Endothelial cell (in vitro differentiated cells): ENCODE data around the gene RAB12. TPM values are rescaled to one million over a fixed set of nuclear protein-coding genes. Genes with fewer than 3 reads are reported as not detected.

Source experiments
- DNase-seq: peaks from one replicate; pipeline ENCODE4 v3.0.0; 2021; ENCODE audit warnings: low spot score
- H3K27ac Mint-ChIP-seq: one replicate; pipeline ENCODE4 v1.8.0; 2021; ENCODE audit warnings: mixed read lengths, inconsistent platforms; ENCODE audit not compliant: unreplicated experiment
- H3K27me3 Mint-ChIP-seq: one replicate; pipeline ENCODE4 v1.8.0; 2021; ENCODE audit warnings: mild to moderate bottlenecking, moderate library complexity, mixed read lengths, inconsistent platforms; ENCODE audit not compliant: unreplicated experiment
- H3K36me3 Mint-ChIP-seq: one replicate; pipeline ENCODE4 v1.8.0; 2021; ENCODE audit warnings: mild to moderate bottlenecking, low read depth, mixed read lengths, inconsistent platforms; ENCODE audit not compliant: unreplicated experiment
- H3K4me1 Mint-ChIP-seq: one replicate; pipeline ENCODE4 v1.8.0; 2021; ENCODE audit warnings: mild to moderate bottlenecking, mixed read lengths, inconsistent platforms; ENCODE audit not compliant: unreplicated experiment
- H3K4me3 Mint-ChIP-seq: one replicate; pipeline ENCODE4 v1.8.0; 2021; ENCODE audit warnings: mild to moderate bottlenecking, mixed read lengths, inconsistent platforms; ENCODE audit not compliant: unreplicated experiment
- H3K9me3 Mint-ChIP-seq: one replicate; pipeline ENCODE4 v1.8.0; 2021; ENCODE audit warnings: mixed read lengths, inconsistent platforms; ENCODE audit not compliant: unreplicated experiment
- CTCF ChIP-seq: fragments of 200-600 bp; sonication (generic); IDR thresholded peaks from one replicate; pipeline ENCODE4 v1.5.0; 2021; ENCODE audit warnings: antibody characterized with exemption; ENCODE audit not compliant: unreplicated experiment
- total RNA-seq: library from RNA; stranded (reverse); fragmentation: NEBNext Ultra II Directional; extraction: Animal tissue kit (Norgen Biotek cat#: 25700); gene quantifications from one replicate; pipeline ENCODE4 v1.2.1, GENCODE V29; 2021; ENCODE audit not compliant: unreplicated experiment

RAB12 gene
- total RNA-seq, 1 donor from 2014 or later, result 35.3 TPM

GRCh38 chr18:8607776-8608742, 1.2 kb upstream of the RAB12 start:
- peaks cover 27% of the 10 kb centered on the region for H3K4me1 Mint-ChIP-seq
- peak overlapping the region; percentile 72 for H3K27ac Mint-ChIP-seq
- DNase-seq, result no peak
- no peaks in the 10 kb centered on the region for H3K9me3 Mint-ChIP-seq
- peaks cover 8% of the 10 kb centered on the region for H3K27me3 Mint-ChIP-seq
- no peak for TF ChIP-seq CTCF
- H3K4me3 Mint-ChIP-seq, result peak overlapping the region; percentile 92
- peaks cover 5% of the 10 kb centered on the region for H3K36me3 Mint-ChIP-seq

- Mint-ChIP-seq H3K36me3 (peaks cover 5% of the 10 kb centered on the region), H3K27me3 (peaks cover 8% of the 10 kb centered on the region), H3K9me3 (no peaks in the 10 kb centered on the region), H3K4me1 (peaks cover 27% of the 10 kb centered on the region), H3K27ac (peak overlapping the region; percentile 54), H3K4me3 (peak overlapping the region; percentile 92)
- no peak for TF ChIP-seq CTCF
- DNase-seq, result peak; percentile 22
Measured at GRCh38 chr18:8609659-8610458, 622 bp downstream of the RAB12 start.

GRCh38 chr18:8610459-8610851, 1.2 kb downstream of the RAB12 start:
- peaks cover 5% of the 10 kb centered on the region for H3K36me3 Mint-ChIP-seq

GRCh38 chr18:8611916-8612576, 2.8 kb downstream of the RAB12 start:
- no peak for DNase-seq
- Mint-ChIP-seq H3K36me3 (peaks cover 5% of the 10 kb centered on the region), H3K9me3 (no peaks in the 10 kb centered on the region), H3K27ac (peak overlapping the region; percentile 52), H3K4me3 (no peak overlapping the region), H3K4me1 (peaks cover 27% of the 10 kb centered on the region), H3K27me3 (peaks cover 8% of the 10 kb centered on the region)
- TF ChIP-seq CTCF, result no peak

More at GRCh38 chr18:8610459-8610851, 1.2 kb downstream of the RAB12 start:
- H3K4me3 Mint-ChIP-seq, result peak overlapping the region; percentile 92
- TF ChIP-seq CTCF, result no peak
- H3K4me1 Mint-ChIP-seq, result peaks cover 27% of the 10 kb centered on the region
- no peaks in the 10 kb centered on the region for H3K9me3 Mint-ChIP-seq
- no peak for DNase-seq
- H3K27ac Mint-ChIP-seq, result peak overlapping the region; percentile 54
- H3K27me3 Mint-ChIP-seq, result peaks cover 8% of the 10 kb centered on the region
